Kidney (tissue), 14 donors: ENCODE data around the gene SEPTIN12. TPM values are rescaled to one million over a fixed set of nuclear protein-coding genes. Genes with fewer than 3 reads are reported as not detected.

Experiments used
- DNase-seq, 5 donors: peaks; one replicate each; pipeline ENCODE4 v3.0.0-alpha.2; 2013 to 2020
- FAIRE-seq: peaks from 2 replicates; lab custom pipeline; 2012; peaks lifted over from hg19 to GRCh38; lab: Jason Lieb, UNC
- H3K27ac ChIP-seq, 2 donors: one replicate each; pipeline ENCODE4 v1.7.0; 2013; ENCODE audit warnings: low read depth in 2 of 2, low read length in 2 of 2, inconsistent platforms in 1 of 2
- H3K27me3 ChIP-seq: one replicate; pipeline ENCODE4 v1.7.1; 2013; ENCODE audit warnings: low read length, inconsistent platforms; ENCODE audit not compliant: control insufficient read depth, insufficient read depth
- H3K36me3 ChIP-seq, 3 donors: one replicate each; pipeline versions ENCODE4 v1.7.0 to v1.7.1; 2013; ENCODE audit warnings: low read length in 3 of 3, control low read depth in 1 of 3, inconsistent platforms in 1 of 3; ENCODE audit not compliant: insufficient read depth in 3 of 3, control insufficient read depth in 2 of 3
- H3K4me1 ChIP-seq, 3 donors: one replicate each; pipeline versions ENCODE4 v1.7.0 to v1.7.1; 2013; ENCODE audit warnings: low read length in 3 of 3, inconsistent platforms in 1 of 3, low read depth in 1 of 3; ENCODE audit not compliant: control insufficient read depth in 2 of 3, insufficient read depth in 2 of 3
- H3K4me3 ChIP-seq, 3 donors: one replicate each; pipeline versions ENCODE4 v1.7.0 to v1.8.1; 2013; ENCODE audit warnings: low read length in 3 of 3, control low read depth in 1 of 3, inconsistent platforms in 1 of 3
- H3K9ac ChIP-seq, 3 donors: one replicate each; pipeline versions ENCODE4 v1.7.0 to v1.7.1; 2013; ENCODE audit warnings: low read length in 3 of 3, control low read depth in 1 of 3, inconsistent platforms in 1 of 3
- H3K9me3 ChIP-seq, 3 donors: one replicate each; pipeline versions ENCODE4 v1.7.0 to v1.7.1; 2013; ENCODE audit warnings: low read length in 3 of 3, control low read depth in 1 of 3, inconsistent platforms in 1 of 3; ENCODE audit not compliant: control insufficient read depth in 2 of 3, insufficient read depth in 1 of 3
- CTCF ChIP-seq: IDR thresholded peaks from 3 replicates; pipeline ENCODE4 v1.5.1; 2012; ENCODE audit warnings: mild to moderate bottlenecking, moderate library complexity, borderline replicate concordance; ENCODE audit not compliant: insufficient read depth; ENCODE audit errors: extremely low read depth
- intact Hi-C: fragments of 100-400 bp; cut with DNase I; formaldehyde crosslinking; loops from one replicate; pipeline ENCODE4 v1.11.1; 2022
- polyA plus RNA-seq: library from polyadenylated mRNA; stranded (reverse); fragments of 350-450 nt; fragmentation: Illumina TruSeq; extraction: RNeasy Lipid Tissue Mini Kit (QIAGEN cat#74804); gene quantifications from one replicate; pipeline ENCODE4 v1.2.3, GENCODE V29; 2014; ENCODE audit warnings: low read depth, low replicate concordance; ENCODE audit not compliant: insufficient read depth
- total RNA-seq: library from RNA; stranded (reverse); fragmentation: NEBNext Ultra II Directional; extraction: Animal tissue kit (Norgen Biotek cat#: 25700); gene quantifications from one replicate; pipeline ENCODE4 v1.2.1, GENCODE V29; 2021
- donor health status: control.
- donor health status: control.
- donor health status: control.
- donor health status: control.
- donor health status: control.
- donor health status: DM: yes; HTN: yes; CAD: no.
- donor health status: Normal renal cell carcinoma (clear cell type).

SEPTIN12 gene
- total and polyA plus RNA-seq, 2 donors from 2014 or later: not detected

- no peak overlapping the region for H3K4me3 ChIP-seq
- peaks cover 0 to 2% (median 0%) of the 10 kb centered on the region in 3 donors for H3K4me1 ChIP-seq
- no peak overlapping the region for H3K27ac ChIP-seq
- intact Hi-C loops: no loop called here
- H3K9ac ChIP-seq: no peak overlapping the region
- H3K27me3 ChIP-seq: no peaks in the 10 kb centered on the region
- no peak for TF ChIP-seq CTCF
- no peak for DNase-seq
- FAIRE-seq: no peak
- H3K36me3 ChIP-seq: peaks cover 0 to 5% (median 4%) of the 10 kb centered on the region in 3 donors
- H3K9me3 ChIP-seq: no peaks in the 10 kb centered on the region
Observed at GRCh38 chr16:4746215-4746614, 41.9 kb downstream of the SEPTIN12 start.

GRCh38 chr16:4745274-4745569 lies 42.9 kb downstream of the SEPTIN12 start:
- no peak overlapping the region for H3K4me3 ChIP-seq
- H3K27ac ChIP-seq: no peak overlapping the region
- FAIRE-seq (no peak), DNase-seq (no peak)
- H3K36me3 ChIP-seq: no peaks in the 10 kb centered on the region
- H3K9ac ChIP-seq: no peak overlapping the region
- intact Hi-C loops: no loop called here
- no peak for TF ChIP-seq CTCF
- no peaks in the 10 kb centered on the region for H3K9me3 ChIP-seq
- no peaks in the 10 kb centered on the region for H3K27me3 ChIP-seq
- peaks cover 0 to 2% (median 0%) of the 10 kb centered on the region in 3 donors for H3K4me1 ChIP-seq

GRCh38 chr16:4744555-4745273 lies 43.4 kb downstream of the SEPTIN12 start:
- Histone ChIP-seq H3K4me3 (no peak overlapping the region), H3K27me3 (no peaks in the 10 kb centered on the region), H3K27ac (no peak overlapping the region), H3K9ac (no peak overlapping the region), H3K36me3 (no peaks in the 10 kb centered on the region), H3K4me1 (peaks cover 0 to 2% (median 0%) of the 10 kb centered on the region in 3 donors), H3K9me3 (no peaks in the 10 kb centered on the region)
- intact Hi-C loops: no loop called here
- FAIRE-seq: no peak
- TF ChIP-seq CTCF: no peak
- DNase-seq: no peak
